ENCODE results near the gene HOGA1.
"Not testable (repeated sequence)": the region's sequence is repeated elsewhere in the genome, so short reads cannot be mapped to it uniquely, and the experiment has no call there.

HOGA1 gene

DNA sequence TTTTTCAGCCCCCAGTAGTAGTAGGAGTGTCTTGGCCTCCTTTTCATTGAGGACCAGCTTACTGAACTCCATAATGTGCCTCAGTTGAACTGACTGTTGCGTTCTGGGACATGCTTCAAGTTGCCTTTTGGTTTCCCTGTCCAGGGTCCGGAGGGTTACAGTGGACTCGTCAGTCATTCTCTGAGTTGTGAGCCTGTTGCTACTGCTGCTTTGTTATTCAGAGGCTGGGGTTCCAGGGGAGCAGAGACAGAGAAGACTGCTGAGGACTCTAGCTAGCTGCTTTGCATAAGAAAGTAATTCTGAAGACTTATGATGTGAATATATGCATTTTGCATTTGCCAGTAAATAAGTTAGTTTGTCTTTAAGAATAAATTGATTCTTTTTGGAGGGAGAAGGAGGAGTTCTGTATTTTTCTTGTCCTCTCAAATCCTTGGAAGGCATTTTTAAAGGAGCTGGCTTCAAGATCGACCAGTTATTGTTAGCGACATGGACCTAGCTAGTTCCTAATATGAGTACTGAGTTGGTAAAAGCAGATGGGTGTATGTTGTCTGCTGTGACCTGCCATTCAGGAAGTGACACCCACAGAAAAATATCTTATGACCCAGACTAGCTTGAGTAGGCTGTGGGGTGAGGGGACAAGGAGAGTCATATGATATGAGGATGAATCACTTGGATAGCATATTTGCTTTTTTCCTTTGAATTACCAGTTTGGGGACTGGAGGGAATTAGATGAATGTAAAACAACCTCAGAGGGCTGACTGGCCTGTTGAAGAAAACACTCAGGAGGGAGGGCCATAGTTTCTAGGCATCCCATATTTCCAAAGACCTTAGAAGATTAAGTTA is 64.6 kb downstream of the HOGA1 start:
- H3K9ac ChIP-seq (ENCODE audit: insufficient read length, low read depth), result no peak overlapping the region
- H3K4me3 ChIP-seq (ENCODE audit: insufficient read length, low read depth), result no peak overlapping the region
- no peaks in the 10 kb centered on the region for H3K27me3 ChIP-seq (ENCODE audit: insufficient read depth, insufficient read length)
- H3K36me3 ChIP-seq (ENCODE audit: insufficient read depth, insufficient read length, low read length), result peaks cover 37% of the 10 kb centered on the region
- no peaks in the 10 kb centered on the region for H3K4me1 ChIP-seq (ENCODE audit: insufficient read depth, insufficient read length)
- H3K9me3 ChIP-seq (ENCODE audit: insufficient read depth, low read length), result no peaks in the 10 kb centered on the region
- no peak for TF ChIP-seq ZNF274 (IDR thresholded peaks at IDR 0.05; ENCODE audit: low read depth, low read length)
- no peak for TF ChIP-seq YY1 (IDR thresholded peaks at IDR 0.05; ENCODE audit: insufficient read depth, insufficient read length)
- no peak for TF ChIP-seq SUZ12 (IDR thresholded peaks at IDR 0.05; ENCODE audit: extremely low read depth, insufficient read depth, insufficient read length)
- no peak for DNase-seq (ENCODE audit: low read depth, low spot score)

DNA sequence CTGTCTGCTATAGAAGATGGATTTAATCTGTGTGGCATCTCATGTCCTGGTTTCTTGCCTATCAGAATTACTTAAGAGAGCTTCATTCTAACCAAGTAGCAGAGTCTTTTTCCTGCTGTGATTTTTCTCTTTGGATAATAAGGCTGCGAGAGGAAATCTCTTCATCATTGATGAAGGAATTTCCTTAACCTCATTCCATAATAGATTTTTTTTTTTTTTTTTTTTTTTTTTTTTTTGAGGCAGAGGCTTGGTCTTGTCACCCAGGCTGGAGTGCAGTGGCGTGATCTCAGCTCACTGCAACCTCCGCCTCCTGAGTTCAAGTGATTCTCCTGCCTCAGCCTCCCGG is 65.2 kb downstream of the HOGA1 start:
- not testable (repeated sequence) for H3K9me3 ChIP-seq (ENCODE audit: insufficient read depth, low read length); H3K4me1 ChIP-seq (ENCODE audit: insufficient read depth, insufficient read length); H3K9ac ChIP-seq (ENCODE audit: insufficient read length, low read depth)

DNA sequence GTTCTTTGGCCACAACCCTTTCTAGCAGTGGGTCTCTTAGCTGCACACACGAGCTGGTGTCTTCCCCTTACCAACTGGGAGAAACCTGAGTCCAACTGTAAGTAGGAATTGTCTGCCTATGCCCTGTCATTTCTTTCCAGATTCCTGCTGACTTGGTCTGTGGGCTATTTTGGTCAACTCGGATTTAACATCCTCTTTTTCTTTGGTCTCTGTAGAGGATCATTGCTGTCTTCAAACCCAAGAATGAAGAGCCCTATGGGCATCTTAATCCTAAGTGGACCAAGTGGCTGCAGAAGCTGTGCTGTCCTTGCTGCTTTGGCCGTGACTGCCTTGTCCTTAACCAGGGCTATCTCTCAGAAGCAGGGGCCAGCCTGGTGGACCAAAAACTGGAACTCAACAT is 66.5 kb downstream of the HOGA1 start:
- Histone ChIP-seq H3K9ac (ENCODE audit: insufficient read length, low read depth) (no peak overlapping the region), H3K27me3 (ENCODE audit: insufficient read depth, insufficient read length) (no peaks in the 10 kb centered on the region), H3K4me1 (ENCODE audit: insufficient read depth, insufficient read length) (no peaks in the 10 kb centered on the region), H3K4me3 (ENCODE audit: insufficient read length, low read depth) (no peak overlapping the region), H3K36me3 (ENCODE audit: insufficient read depth, insufficient read length, low read length) (peaks cover 39% of the 10 kb centered on the region), H3K9me3 (ENCODE audit: insufficient read depth, low read length) (no peaks in the 10 kb centered on the region)
- no peak for TF ChIP-seq ZNF274 (IDR thresholded peaks at IDR 0.05; ENCODE audit: low read depth, low read length)
- TF ChIP-seq SUZ12 (IDR thresholded peaks at IDR 0.05; ENCODE audit: extremely low read depth, insufficient read depth, insufficient read length), result no peak
- TF ChIP-seq YY1 (IDR thresholded peaks at IDR 0.05; ENCODE audit: insufficient read depth, insufficient read length), result no peak
- no peak for DNase-seq (ENCODE audit: low read depth, low spot score)

More for the DNA sequence above, 65.2 kb downstream of the HOGA1 start:
- H3K36me3 ChIP-seq (ENCODE audit: insufficient read depth, insufficient read length, low read length), result peaks cover 42% of the 10 kb centered on the region
- DNase-seq (ENCODE audit: low read depth, low spot score); H3K27me3 ChIP-seq (ENCODE audit: insufficient read depth, insufficient read length); H3K4me3 ChIP-seq (ENCODE audit: insufficient read length, low read depth): not testable (repeated sequence)

DNA sequence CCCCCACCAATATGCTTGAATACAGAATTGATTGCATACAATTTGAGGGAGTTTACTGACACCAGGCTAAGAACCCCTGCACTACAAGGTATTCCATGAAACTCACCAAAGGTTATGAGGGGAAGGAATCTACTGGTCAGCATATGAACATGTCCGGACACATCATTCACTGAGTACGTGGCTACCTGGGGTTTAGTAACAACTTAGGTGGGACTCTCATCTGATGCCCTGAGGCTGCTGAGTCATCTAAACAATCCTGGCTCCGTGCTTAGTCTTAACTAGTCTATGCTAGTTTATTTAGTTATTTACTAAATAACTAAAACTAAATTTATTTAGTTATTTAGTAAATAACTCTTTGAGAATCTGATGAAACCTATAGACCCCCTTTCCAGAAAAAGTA is 67.6 kb downstream of the HOGA1 start:
- peaks cover 49% of the 10 kb centered on the region for H3K36me3 ChIP-seq (ENCODE audit: insufficient read depth, insufficient read length, low read length)
- TF ChIP-seq YY1 (IDR thresholded peaks at IDR 0.05; ENCODE audit: insufficient read depth, insufficient read length), result no peak
- TF ChIP-seq SUZ12 (IDR thresholded peaks at IDR 0.05; ENCODE audit: extremely low read depth, insufficient read depth, insufficient read length), result no peak
- no peak for TF ChIP-seq ZNF274 (IDR thresholded peaks at IDR 0.05; ENCODE audit: low read depth, low read length)
- H3K4me1 ChIP-seq (ENCODE audit: insufficient read depth, insufficient read length), result no peaks in the 10 kb centered on the region
- no peak for DNase-seq (ENCODE audit: low read depth, low spot score)
- H3K4me3 ChIP-seq (ENCODE audit: insufficient read length, low read depth), result no peak overlapping the region
- no peaks in the 10 kb centered on the region for H3K9me3 ChIP-seq (ENCODE audit: insufficient read depth, low read length)
- no peak overlapping the region for H3K9ac ChIP-seq (ENCODE audit: insufficient read length, low read depth)
- H3K27me3 ChIP-seq (ENCODE audit: insufficient read depth, insufficient read length), result no peaks in the 10 kb centered on the region

DNA sequence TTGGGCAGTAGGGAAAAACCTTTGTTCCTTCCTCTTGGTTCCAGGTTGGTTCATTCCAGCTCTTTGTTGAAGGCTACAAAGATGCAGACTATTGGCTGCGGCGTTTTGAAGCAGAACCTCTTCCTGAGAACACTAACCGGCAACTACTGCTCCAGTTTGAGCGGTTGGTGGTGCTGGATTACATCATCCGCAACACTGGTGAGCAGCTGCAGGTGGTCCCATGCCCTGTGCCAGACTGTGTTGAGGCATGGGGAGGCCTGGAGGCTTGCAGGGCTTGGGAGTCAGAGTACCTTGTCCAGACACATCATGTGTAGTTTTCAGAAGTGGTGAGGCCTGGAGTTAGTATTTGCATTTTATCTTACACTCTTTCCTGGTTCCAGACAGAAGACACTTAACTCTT is 72.6 kb downstream of the HOGA1 start:
- Histone ChIP-seq H3K4me1 (ENCODE audit: insufficient read depth, insufficient read length) (no peaks in the 10 kb centered on the region), H3K36me3 (ENCODE audit: insufficient read depth, insufficient read length, low read length) (peaks cover 50% of the 10 kb centered on the region), H3K9me3 (ENCODE audit: insufficient read depth, low read length) (no peaks in the 10 kb centered on the region), H3K4me3 (ENCODE audit: insufficient read length, low read depth) (no peak overlapping the region), H3K9ac (ENCODE audit: insufficient read length, low read depth) (no peak overlapping the region), H3K27me3 (ENCODE audit: insufficient read depth, insufficient read length) (no peaks in the 10 kb centered on the region)
- TF ChIP-seq ZNF274 (IDR thresholded peaks at IDR 0.05; ENCODE audit: low read depth, low read length) (no peak), YY1 (IDR thresholded peaks at IDR 0.05; ENCODE audit: insufficient read depth, insufficient read length) (no peak), SUZ12 (IDR thresholded peaks at IDR 0.05; ENCODE audit: extremely low read depth, insufficient read depth, insufficient read length) (no peak)
- DNase-seq (ENCODE audit: low read depth, low spot score), result no peak

DNA sequence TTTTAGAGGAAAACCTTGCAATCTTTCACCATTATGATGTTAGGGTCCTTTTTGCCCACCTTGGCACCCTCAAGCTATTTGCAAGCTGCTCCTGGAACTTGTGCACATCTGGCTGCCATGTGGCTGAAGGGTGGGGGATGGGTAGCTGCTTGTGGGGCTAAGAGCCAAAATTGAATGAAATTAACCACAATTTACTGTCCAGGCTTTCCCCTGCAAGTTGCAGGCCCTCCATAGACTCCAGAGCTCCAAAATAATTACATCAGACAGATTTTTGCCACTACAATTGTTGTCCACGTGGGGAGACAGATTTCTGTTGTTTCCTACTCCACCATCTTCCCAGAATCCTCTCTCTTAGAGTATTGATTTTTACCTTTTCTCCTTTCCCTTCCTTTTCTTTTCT is 75.4 kb downstream of the HOGA1 start:
- DNase-seq (ENCODE audit: low read depth, low spot score), result no peak
- no peak for TF ChIP-seq YY1 (IDR thresholded peaks at IDR 0.05; ENCODE audit: insufficient read depth, insufficient read length)
- no peak for TF ChIP-seq ZNF274 (IDR thresholded peaks at IDR 0.05; ENCODE audit: low read depth, low read length)
- TF ChIP-seq SUZ12 (IDR thresholded peaks at IDR 0.05; ENCODE audit: extremely low read depth, insufficient read depth, insufficient read length), result no peak
- Histone ChIP-seq H3K36me3 (ENCODE audit: insufficient read depth, insufficient read length, low read length) (peaks cover 41% of the 10 kb centered on the region), H3K4me3 (ENCODE audit: insufficient read length, low read depth) (no peak overlapping the region), H3K9ac (ENCODE audit: insufficient read length, low read depth) (no peak overlapping the region), H3K4me1 (ENCODE audit: insufficient read depth, insufficient read length) (no peaks in the 10 kb centered on the region), H3K27me3 (ENCODE audit: insufficient read depth, insufficient read length) (no peaks in the 10 kb centered on the region), H3K9me3 (ENCODE audit: insufficient read depth, low read length) (no peaks in the 10 kb centered on the region)

All from NT2/D1 (cell line).